ENCODE results near the gene NACC1.

The NACC1 gene

GRCh38 chr19:13150931-13151604 lies 33.0 kb downstream of the NACC1 start:
- TF ChIP-seq CTCF (IDR thresholded peaks at IDR 0.05) = no peak
- Histone ChIP-seq H3K4me3 (peak overlapping the region; percentile 93), H3K27ac (peak overlapping the region; percentile 99 to 100)
- DNase-seq (ENCODE audit: low spot score) = peak; percentile 87

- DNase-seq (ENCODE audit: low spot score) = peak; percentile 99
- peak overlapping the region; percentile 99 to 100 for H3K27ac ChIP-seq
- TF ChIP-seq CTCF (IDR thresholded peaks at IDR 0.05) = no peak
- peak overlapping the region; percentile 93 for H3K4me3 ChIP-seq
Observed at GRCh38 chr19:13151605-13152355, 33.7 kb downstream of the NACC1 start.

- H3K27ac ChIP-seq = peak overlapping the region; percentile 98 to 100
- no peak for TF ChIP-seq CTCF (IDR thresholded peaks at IDR 0.05)
- H3K4me3 ChIP-seq = peak overlapping the region; percentile 93
- no peak for DNase-seq (ENCODE audit: low spot score)
Observed at GRCh38 chr19:13152356-13152973, 34.4 kb downstream of the NACC1 start.

- no peak for TF ChIP-seq CTCF (IDR thresholded peaks at IDR 0.05)
- H3K4me3 ChIP-seq = peak overlapping the region; percentile 93
- peak overlapping the region; percentile 98 to 100 for H3K27ac ChIP-seq
- peak; percentile 98 for DNase-seq (ENCODE audit: low spot score)
Observed at GRCh38 chr19:13152974-13153568, 35.0 kb downstream of the NACC1 start.

- H3K4me3 ChIP-seq = peak overlapping the region; percentile 93
- H3K27ac ChIP-seq = peak overlapping the region; percentile 98 to 100
- no peak for TF ChIP-seq CTCF (IDR thresholded peaks at IDR 0.05)
- peak; percentile 80 for DNase-seq (ENCODE audit: low spot score)
Observed at GRCh38 chr19:13153569-13154240, 35.6 kb downstream of the NACC1 start.

GRCh38 chr19:13154241-13154778 lies 36.2 kb downstream of the NACC1 start:
- peak overlapping the region; percentile 98 to 100 for H3K27ac ChIP-seq
- H3K4me3 ChIP-seq = peak overlapping the region; percentile 93
- DNase-seq (ENCODE audit: low spot score) = peak; percentile 98
- TF ChIP-seq CTCF (IDR thresholded peaks at IDR 0.05) = no peak
